Cardiac muscle cell (in vitro differentiated cells and primary cell): ENCODE measurements around the gene ESYT3. TPM values are rescaled to one million over a fixed set of nuclear protein-coding genes. Genes with fewer than 3 reads are reported as not detected.
"Not testable (repeated sequence)": the region's sequence is repeated elsewhere in the genome, so short reads cannot be mapped to it uniquely, and the experiment has no call there.

Experiments
- DNase-seq, 2 donors: peaks; one replicate each; pipeline versions ENCODE4 v3.0.0 to v3.0.0-alpha.2; 2010 to 2017; ENCODE audit warnings: low read depth in 1 of 2, low spot score in 1 of 2
- H3K27ac ChIP-seq: fragments of 200-600 bp; sonication (generic); 2 replicates; pipeline ENCODE4 v1.5.1; 2016
- H3K27me3 ChIP-seq: fragments of 200-600 bp; sonication (generic); 2 replicates; pipeline ENCODE4 v1.6.0; 2016; ENCODE audit warnings: control low read depth
- H3K36me3 ChIP-seq: fragments of 200-600 bp; sonication (generic); 2 replicates; pipeline ENCODE4 v1.5.1; 2016; ENCODE audit warnings: control low read depth
- H3K4me1 ChIP-seq: fragments of 200-600 bp; sonication (generic); 2 replicates; pipeline ENCODE4 v1.8.1; 2017; ENCODE audit warnings: low read depth, mild to moderate bottlenecking, mixed run types
- H3K4me3 ChIP-seq: fragments of 200-600 bp; sonication (generic); 2 replicates; pipeline ENCODE4 v1.5.1; 2016; ENCODE audit warnings: mild to moderate bottlenecking
- H3K9me3 ChIP-seq: fragments of 200-600 bp; sonication (generic); 2 replicates; pipeline ENCODE4 v1.5.1; 2017; ENCODE audit warnings: low read depth, mild to moderate bottlenecking, control low read depth
- CTCF ChIP-seq: IDR thresholded peaks from 2 replicates; pipeline ENCODE4 v1.5.1; 2012; ENCODE audit warnings: low read depth, mild to moderate bottlenecking, low read length
- polyA plus RNA-seq: library from polyadenylated mRNA; unstranded; fragments of >200 nt; fragmentation: Nextera tagmentation; extraction: Ambion mirVana; gene quantifications from 2 replicates; pipeline ENCODE4 v1.2.1, GENCODE V29; 2016
- total RNA-seq: library from RNA; depleted of rRNA; stranded (reverse); fragments of >200 nt; gene quantifications from 2 replicates; pipeline ENCODE4 v1.2.3, GENCODE V29; 2016

ESYT3 gene
- total and polyA plus RNA-seq, 2 experiments from 2014 or later, result 1.8 to 6.3 TPM

DNA sequence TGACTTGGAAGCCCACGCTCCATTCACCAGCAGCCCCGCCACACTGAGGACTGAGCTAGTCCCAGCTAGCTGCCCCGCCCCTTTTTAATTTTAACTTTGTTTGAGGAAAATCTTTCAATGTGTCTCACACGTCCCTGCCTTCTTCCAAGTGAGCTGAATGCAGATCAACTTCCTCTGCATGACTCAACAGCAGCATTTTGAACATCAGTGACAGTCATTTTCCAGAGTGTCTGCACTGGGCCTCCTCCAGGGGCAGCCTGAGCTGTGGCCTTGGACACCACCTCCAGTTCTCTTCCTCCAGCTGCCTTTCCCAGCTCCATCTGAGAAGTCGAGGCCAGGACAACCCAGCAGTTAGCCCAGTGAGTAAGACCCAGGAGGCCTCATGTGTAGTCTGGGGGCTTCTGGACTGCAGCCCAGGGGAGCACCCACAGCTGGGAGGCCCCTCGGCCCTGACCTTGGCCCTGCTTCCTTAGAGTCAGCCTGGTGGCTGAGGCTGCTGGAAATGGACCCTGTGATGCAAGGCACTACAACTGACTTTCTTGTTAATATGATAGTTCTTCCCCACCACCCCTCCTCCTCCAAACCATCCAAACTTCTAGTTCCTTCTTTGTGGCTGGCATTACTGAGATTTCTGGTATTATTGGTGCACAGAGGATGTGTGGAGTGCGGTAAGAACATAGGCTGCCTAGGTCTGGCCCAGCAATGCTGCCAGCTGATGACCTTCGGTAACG, 21.4 kb upstream of the ESYT3 start:
- DNase-seq, result peak in 1 of 2 donors; percentile 20
- H3K27ac ChIP-seq, result no peak overlapping the region
- TF ChIP-seq CTCF, result no peak

DNA sequence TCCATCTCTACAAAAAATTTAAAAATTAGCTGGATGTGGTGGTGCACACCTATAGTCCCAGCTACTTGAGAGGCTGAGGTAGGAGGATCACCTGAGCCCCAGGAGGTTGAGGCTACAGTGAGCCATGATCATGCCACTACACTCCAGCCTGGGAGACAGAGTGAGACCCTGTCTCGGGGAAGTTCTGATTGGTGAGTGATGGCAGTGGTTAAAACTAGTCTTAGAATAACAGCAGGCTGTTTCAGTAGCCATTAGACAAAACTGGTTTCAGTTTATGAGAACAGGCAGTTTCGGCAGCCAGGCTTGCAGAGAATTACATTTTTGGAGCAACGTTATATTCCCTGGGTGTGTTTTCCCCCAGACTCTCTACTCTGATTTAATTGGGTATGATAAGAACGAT, 18.2 kb upstream of the ESYT3 start:
- H3K36me3 ChIP-seq, H3K4me3 ChIP-seq, H3K27ac ChIP-seq, DNase-seq, H3K4me1 ChIP-seq, H3K9me3 ChIP-seq, H3K27me3 ChIP-seq: not testable (repeated sequence)

More for the DNA sequence above, 21.4 kb upstream of the ESYT3 start:
- no peaks in the 10 kb centered on the region for H3K4me1 ChIP-seq
- no peaks in the 10 kb centered on the region for H3K9me3 ChIP-seq
- H3K4me3 ChIP-seq, result no peak overlapping the region
- H3K36me3 ChIP-seq, result no peaks in the 10 kb centered on the region
- no peaks in the 10 kb centered on the region for H3K27me3 ChIP-seq

- Histone ChIP-seq H3K27ac (no peak overlapping the region), H3K27me3 (no peaks in the 10 kb centered on the region), H3K4me3 (no peak overlapping the region), H3K9me3 (no peaks in the 10 kb centered on the region), H3K36me3 (no peaks in the 10 kb centered on the region), H3K4me1 (no peaks in the 10 kb centered on the region)
- peak; percentile 99 for TF ChIP-seq CTCF
- DNase-seq, result peak; percentile 91
These were observed 16.8 kb upstream of the ESYT3 start for GRCh38 chr3:138417559-138417982.

GRCh38 chr3:138418601-138419206, 15.7 kb upstream of the ESYT3 start:
- Histone ChIP-seq H3K36me3 (no peaks in the 10 kb centered on the region), H3K9me3 (no peaks in the 10 kb centered on the region), H3K27ac (no peak overlapping the region), H3K4me3 (no peak overlapping the region), H3K4me1 (no peaks in the 10 kb centered on the region), H3K27me3 (no peaks in the 10 kb centered on the region)
- DNase-seq, result no peak
- no peak for TF ChIP-seq CTCF

- Histone ChIP-seq H3K4me1 (no peaks in the 10 kb centered on the region), H3K36me3 (no peaks in the 10 kb centered on the region), H3K9me3 (no peaks in the 10 kb centered on the region), H3K4me3 (no peak overlapping the region), H3K27ac (no peak overlapping the region), H3K27me3 (no peaks in the 10 kb centered on the region)
- TF ChIP-seq CTCF, result no peak
- no peak for DNase-seq
These were observed 11.1 kb upstream of the ESYT3 start for GRCh38 chr3:138423316-138423715.

GRCh38 chr3:138424323-138424722, 10.1 kb upstream of the ESYT3 start:
- Histone ChIP-seq H3K4me1 (no peaks in the 10 kb centered on the region), H3K27me3 (no peaks in the 10 kb centered on the region), H3K4me3 (no peak overlapping the region), H3K36me3 (no peaks in the 10 kb centered on the region), H3K9me3 (no peaks in the 10 kb centered on the region), H3K27ac (no peak overlapping the region)
- DNase-seq, result no peak
- no peak for TF ChIP-seq CTCF
